NCI-H526 (cell line): ENCODE data around the gene TBC1D4.

Experiments
- DNase-seq, 2 experiments: peaks; one replicate each; lab custom pipeline; 2025; lab: John Stamatoyannopoulos, UW

The TBC1D4 gene

DNA sequence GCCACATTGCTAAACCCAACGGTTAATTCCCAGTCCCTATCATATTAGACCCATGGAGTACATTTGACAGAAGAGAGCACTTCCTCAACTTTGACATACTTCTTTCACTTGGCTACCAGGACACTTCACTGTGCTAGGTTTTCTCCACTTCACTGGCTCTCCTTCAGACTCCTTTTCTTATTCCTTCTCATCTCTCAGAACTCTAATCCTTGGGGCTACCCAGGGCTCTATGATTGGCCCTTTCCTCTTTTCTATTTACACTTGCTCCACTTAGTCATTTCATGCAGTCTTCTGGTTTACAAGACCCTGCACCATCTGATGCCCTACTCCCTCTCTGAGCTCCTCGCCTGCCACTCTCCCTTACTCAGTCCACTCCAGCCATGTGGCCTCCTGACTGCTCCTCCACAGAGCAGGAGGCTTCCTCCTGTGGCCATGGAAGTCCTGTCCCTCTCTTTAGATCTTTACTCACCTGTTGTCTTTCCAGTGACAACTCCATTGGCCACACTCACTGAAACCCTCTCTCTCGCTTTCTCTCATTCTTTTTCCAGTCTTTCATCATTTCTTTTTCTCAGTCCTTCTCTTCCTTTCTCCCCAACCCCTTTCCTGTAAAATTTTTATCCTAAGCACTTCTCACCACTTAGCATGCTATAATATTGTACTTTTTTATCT, 90.4 kb downstream of the TBC1D4 start:
- no peak for DNase-seq

DNA sequence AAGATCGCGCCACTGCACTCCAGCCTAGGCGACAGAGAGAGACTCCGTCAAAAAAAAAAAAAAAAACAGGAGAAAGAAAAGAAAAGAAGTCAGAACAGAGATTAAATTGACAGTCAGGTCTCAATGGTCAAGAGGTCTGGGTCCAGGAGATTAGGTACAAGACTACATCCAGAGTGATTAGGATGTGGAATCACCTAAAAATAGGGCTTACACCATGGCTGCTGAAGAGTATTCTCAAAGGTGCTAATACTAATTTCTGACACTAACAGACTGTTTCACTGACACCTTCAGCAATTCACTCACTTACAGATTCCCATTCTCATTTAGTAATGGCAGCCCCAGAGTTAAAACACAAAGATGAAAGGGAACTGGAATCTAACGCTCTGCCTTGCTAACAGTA, 91.7 kb downstream of the TBC1D4 start:
- DNase-seq: no peak

DNA sequence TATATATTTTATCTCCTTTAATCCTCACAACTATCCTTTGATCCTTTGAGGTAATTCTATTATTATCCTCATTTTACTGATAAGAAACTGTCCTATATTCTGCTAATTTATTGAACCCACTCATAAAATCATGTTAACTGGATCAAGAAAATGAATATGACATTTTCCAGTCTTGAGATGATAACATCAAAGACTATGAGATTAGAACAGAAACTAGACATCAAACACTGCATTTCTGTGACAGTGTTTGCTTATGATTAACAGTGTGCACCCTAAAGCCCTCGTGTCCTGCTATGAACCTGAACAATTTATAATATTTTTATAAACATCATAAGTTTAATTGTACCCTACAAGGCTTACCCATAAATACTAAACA, 96.3 kb downstream of the TBC1D4 start:
- DNase-seq: no peak

DNA sequence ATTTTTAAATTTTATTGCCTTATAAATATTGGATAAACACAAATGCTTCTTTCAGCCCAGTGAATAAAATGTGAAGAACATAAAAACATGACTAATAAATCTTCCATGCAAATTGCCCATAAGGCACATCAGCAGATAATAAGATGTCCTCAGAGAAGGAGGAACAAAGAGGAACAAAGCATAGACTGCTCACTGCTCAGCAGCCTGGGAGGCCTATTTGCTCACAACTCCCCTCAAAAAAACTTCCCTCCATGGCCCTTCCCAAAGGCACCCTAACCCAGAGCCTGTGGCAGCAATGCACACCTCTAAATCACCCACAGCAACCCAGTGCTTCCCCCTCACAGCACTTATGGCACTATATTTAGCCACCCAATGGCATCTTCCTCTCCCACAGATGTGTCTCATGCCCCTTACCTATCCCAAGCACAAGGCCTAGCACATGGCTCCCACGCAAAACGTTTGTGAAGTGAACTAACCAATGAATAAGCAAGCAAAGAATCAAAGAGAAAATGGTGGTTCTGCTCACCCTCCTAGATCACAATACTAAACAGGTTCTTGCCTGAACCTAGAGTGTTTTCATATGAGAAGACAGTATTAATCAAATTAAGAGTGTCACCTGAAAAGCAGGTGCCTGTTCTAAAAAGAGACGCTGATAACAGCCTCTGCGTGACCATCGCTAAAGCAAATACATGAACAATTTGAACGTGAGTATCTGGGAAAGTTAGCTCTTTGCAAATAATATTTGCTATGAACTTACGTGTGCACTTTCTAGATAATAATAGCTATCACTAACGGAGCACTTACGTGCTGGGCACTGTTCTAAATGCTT, 96.9 kb downstream of the TBC1D4 start:
- DNase-seq: peak; percentile 65 to 70

DNA sequence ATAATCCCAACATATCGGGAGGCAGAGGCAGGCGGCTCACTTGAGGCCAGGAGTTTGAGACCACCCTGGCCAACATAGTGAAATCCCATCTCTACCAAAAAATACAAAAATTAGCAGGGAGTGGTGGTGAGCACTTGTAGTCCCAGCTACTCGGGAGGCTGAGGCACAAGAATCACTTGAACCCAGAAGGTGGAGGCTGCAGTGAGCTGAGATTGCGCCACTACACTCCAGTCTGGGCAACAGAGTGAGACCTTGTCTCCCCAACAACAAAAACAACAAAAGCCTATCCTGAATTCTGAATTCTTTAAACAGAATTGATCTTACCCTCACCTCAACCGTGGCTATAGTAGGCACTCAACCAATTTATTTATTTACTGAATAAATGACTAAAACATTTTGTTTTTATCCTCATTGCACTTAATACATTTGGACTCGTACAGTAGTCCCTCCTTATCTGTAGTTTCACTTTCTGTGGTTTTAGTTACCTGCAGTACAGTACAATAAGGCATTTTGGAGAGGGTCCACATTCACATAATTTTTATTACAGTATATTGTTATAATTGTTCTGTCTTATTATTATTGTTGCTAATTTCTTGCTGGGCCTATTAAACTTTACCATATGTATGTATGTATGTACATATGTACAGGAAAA, 98.8 kb downstream of the TBC1D4 start:
- no peak for DNase-seq

DNA sequence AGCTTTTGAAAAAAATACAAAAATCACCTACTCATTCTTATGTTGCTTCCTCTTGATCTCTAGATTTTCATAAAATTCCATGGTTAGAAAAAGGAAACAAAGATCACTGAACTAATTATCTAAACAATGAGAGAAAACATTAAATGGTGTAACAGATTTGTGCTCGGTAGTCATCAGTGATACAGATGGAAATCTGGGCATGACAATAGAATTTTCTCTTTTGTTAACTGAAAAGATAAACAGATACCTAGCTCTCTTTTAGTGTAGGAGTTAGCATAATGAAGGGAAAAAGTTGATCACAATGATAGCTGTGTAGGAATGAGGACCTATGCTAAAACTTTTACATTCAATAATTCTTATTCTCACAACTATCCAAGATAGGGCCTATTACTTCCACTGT, 103.7 kb downstream of the TBC1D4 start:
- no peak for DNase-seq

DNA sequence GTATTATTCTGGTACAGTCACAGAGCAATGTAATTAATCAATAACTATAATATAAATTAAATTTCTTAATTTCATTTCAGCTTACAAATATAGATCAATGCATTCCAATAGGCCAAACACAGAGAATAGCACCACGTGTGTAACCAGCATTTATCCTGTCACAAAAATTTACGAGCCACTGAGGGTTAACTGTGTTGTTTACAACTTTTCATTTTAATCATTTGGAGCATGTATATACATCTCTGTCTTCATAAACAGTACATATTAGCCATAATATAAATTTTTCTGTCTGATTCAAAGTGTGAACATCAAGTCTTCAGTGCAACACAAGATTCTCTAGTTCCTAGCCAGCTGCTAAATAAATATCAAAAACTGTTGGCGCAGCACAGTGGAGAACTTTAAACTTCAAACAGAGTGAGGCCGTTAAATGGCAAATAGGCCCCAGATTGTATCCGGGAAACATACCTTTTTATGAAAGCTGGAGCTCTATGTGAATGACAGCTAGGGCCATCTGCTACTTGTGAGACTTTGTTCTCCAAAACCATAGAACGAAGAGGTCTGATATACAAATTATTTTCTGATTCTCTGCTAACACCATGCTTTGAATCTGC, 105.1 kb downstream of the TBC1D4 start:
- no peak for DNase-seq

DNA sequence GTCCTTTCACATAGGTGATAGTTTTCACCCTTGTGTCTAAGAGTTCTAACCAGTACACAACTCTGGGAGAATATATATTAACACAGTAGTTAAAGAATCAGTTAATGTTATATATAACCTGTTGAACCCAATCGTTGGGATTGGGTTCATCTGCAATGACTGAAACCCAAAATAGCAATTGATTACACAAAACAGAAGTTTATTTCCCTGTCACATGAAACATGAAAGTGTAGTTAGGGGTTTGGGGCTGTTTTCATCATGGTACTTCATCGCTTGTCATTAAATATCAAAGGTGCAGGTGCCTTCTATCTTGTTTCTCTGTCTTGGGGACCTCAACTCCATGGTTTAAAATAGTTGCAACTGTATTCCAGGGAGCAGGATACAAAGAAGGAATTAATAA, 106.6 kb downstream of the TBC1D4 start:
- DNase-seq: no peak

DNA sequence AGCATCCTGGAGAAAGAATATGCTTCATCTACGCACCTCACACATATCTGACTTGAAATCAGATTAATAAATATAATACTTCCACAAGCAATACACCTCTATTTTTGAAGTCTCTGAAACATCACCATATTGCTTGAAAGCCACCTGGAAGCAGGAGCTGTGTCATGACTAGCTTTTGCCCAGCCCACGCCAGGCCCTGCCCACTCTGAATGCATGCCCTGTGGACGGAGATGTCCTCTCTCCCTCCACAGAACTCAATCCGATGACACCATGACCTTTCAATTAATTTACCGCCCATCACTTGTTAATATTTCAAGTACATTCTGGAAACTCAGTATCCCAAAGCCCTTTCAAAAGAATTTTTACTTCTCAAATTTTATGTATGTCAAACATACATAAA, 108.0 kb downstream of the TBC1D4 start:
- DNase-seq: no peak

DNA sequence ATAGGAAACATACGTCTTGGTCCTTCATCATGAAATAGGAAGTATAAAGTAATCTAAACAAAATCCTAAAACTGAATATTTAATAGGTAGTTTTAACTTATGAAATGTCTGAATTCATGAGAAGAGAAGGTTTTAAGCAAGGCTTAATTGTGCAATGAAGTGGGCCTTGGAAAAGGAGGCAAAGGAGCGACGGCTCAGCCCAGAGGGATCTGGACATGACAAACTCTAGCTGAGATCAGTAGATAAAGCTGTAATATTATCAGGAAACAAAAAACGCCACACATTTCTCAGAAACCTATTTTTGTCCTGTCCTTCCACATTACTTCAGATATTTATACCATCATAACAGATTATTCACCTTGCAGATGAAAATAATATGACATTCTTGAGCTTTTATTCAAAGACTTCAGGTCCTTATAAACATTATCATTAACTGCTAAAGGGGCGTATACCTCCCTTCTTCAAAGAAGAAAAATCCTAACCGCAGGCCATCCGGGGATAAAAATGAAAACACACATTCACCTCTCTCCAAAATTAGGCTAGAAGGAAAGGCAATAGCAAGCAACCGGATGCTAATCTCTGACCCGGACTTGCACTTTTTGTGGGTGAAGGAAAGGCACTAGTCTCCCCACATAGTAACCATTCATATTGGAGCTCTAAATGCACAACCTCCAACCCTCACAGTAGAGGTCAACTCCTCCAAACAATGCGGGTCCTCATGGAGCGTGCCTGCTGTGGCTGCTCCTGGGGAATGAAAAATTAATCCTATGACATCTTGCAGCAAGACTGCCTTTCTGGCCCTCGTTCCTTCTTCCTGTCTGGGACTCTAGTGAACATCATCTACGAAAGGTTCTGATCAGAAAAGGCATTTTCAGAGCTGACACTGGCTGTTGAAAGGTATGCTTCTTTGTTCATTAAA, 108.8 kb downstream of the TBC1D4 start:
- DNase-seq: no peak

DNA sequence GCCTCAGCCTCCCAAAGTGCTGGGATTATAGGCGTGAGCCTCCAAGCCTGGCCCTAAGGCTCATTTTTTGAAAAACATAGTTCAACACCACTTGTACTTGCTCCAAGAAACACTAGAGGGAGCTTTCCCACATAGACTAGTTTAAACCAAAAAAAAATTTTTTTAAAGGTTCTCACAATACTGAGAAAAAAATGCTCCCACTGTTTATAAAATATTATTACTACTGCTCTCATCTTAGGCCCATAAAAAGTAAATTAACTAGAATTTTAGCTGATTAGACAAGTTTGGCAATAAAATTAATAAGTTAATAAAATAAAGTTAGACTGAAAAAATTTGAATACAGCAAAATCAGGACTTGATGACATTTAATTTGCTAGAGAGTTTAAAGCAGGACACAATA, 109.5 kb downstream of the TBC1D4 start:
- DNase-seq: peak in 1 of 2 experiments; percentile 80

DNA sequence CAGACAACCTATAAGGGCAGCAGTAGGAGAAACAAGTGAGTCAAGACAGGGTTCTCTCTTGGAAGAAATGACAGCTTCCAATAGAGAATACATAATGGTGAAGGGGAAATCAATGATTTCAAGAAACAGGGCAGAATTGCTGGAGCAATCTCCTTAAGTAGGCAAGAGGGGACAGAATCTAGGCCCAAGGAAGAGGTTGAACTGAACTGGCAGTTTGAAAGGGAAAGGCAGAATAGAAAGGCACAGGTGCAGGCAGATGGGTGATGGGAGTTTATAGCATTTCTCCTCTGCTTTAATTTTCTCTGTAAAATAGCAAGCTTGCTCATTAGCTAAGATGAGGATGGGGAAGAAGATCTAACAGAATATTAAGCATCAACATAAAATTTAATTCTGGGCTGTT, 110.8 kb downstream of the TBC1D4 start:
- no peak for DNase-seq

DNA sequence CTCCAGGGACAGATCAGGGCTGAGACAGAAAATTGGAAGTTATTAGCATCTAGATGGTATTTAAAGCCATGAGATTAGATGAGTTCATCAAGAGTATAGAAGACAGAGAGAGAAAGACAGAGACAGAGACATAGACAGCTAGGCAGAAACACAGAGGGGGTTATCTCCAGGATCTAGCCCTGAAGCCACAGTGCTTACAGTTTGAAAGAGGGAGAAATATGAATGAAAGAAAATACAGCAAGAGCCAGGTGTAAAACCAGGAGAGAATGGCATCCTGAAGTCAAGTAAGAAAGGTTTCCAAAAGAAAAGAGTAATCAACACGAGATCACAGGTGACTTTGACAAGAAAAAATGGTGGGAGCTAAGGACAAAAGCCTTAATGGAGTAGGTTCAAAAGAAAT, 111.2 kb downstream of the TBC1D4 start:
- DNase-seq: no peak

DNA sequence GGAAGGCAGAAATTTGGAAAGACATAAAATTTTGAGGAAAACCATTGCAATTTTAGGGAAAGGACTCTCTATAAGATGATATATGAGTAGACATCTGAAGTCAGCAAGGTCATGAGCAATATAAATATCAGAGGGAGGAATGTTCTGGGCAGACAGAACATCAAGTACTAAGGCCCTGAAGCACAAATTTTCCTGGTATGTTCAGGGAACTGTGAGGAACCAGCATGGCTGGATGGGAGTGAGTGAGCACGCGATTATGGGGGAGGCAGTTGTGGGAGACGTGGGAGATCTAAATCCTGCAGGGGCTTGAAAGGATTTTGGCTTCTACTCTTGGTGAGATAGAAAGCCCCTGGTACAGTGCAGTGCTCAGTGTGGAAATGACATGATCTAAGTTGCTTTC, 112.0 kb downstream of the TBC1D4 start:
- no peak for DNase-seq

DNA sequence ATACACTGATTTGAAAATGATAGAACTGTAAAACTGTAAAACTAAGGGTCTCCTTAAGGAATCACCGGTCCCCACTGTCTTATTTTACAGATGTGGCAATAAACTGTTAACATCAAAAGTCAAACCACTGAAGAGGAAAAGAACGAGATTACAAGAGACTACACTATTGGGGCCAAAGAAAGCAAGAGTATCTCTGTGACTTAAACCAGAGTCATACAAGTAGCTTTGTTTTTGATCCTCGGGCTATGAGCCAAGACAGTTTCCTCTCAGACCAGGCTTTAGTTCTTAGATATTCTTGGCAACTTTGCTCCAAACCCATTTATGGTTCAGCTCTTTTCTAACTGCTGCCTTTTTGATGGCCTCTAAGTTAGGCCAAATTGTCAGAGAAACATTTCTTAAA, 113.8 kb downstream of the TBC1D4 start:
- no peak for DNase-seq

DNA sequence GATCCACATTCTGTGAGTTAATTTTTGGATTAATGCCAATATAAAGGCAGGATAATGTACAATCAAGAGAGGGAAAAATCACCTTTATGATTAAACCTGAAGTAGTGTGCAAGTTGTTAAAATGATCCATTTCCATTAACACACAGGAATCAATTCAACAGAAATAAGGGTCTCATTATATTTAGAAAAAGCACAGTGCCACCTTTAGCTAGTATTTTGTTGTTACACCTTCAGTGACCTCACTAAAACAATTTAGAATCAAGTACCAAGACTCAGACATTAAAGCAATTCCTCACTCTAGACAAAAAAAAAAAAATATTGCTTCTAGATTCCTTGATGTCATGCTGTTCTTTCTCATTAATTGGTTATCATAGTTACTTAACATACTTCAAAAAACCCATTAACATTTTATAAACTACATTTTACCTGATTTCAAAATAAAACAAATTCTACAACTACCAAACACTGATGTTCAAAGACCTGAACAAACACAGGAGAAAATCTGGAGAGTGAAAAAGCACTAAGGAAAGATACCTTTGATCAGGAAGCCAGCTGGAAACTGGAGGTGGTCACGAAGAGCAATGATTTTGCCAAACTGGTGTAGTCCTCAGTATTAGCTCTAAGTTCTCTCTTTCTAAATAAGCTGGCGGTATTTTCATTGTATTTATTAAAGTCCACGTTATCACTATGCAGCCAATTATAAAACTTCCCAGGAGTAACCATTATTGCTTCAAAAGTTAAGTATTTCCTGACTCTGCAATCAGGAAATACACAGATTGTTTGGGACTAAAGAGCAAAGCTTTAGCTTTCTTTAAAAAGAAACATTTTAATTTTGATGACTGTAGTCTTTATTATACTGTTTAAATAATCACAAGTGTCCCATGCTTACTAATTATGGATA, 115.3 kb downstream of the TBC1D4 start:
- no peak for DNase-seq

DNA sequence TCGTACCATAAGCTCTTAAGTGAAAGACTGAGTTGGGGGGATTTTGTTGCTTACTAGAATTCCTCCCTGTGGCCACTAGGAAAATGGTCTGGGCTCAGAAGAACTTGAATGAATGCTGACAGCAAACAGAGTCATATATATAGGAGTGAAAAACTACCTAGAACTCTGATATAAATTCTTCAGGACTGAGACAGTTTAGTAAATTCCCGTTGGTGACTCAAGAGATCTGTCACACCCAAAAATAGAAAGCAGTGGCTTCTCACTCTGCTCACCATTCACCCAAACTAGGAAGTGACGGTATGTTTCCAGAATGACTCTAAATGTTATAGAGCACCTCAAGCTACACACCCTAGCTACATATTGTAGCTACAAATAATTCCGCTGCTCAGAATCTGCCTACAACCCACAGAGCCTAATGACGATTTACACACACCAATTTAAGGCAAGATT, 116.2 kb downstream of the TBC1D4 start:
- no peak for DNase-seq

DNA sequence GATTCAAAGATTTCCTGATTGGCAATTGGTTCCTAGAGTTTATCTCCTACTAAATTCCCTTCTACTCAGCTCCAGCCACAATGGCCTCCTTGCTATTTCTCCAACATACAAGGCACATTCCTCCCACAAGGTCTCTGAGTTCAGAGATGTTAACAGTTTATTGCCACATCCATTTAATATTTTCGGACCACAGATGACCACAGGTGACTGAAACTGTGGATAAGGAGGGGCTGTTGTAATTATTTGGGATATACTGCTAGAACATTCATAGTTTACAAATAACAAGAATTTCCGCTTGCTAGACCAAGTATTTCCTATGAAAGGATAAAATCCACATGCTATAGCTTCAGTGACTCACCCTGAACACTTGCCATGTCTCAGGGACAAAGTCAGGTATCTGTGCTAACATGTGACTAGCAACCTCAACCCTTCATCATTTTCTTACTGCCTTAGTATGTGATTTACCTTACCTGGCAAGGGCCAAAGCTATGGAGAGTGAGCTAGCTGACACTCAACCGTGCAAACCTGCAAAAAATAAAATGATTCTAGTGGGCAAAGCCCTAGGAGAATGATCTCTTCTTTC, 117.7 kb downstream of the TBC1D4 start:
- DNase-seq: no peak

DNA sequence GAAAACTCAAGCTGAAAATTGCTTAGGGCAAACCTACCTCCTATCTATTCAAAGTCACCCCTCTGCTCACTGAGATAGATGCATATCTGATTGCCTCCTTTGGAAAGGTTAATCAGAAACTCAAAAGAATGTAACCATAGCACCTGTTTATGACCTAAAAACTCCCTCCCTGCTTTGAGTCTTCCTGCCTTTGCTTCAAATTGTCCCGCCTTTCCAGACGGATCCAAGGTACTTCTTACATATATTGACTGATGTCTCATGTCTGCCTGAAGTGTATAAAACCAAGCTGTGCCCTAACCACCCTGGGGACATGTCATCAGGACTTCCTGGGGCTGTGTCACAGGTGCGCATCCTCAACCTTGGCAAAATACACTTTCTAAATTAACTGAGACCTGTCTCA, 118.6 kb downstream of the TBC1D4 start:
- DNase-seq: no peak

DNA sequence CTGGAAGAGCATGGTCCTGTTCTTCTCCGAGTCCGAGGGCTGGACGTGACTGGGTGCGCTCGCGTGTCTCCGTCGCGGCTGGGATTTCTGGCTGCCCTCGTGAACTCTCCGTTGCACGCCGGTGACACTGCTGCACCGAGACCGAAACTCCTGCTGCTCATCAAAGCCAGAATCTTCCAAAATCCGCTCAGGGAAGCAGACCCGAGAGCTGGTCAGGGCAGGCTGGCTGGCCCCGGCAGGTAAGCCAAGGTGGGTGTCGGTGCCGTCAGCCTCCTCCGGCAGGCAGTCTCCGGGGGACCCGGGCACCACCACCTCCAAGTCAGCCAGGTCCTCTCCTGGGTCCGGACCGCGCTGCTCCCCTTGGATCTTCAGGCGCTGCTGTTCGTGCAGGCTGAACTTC, 119.9 kb downstream of the TBC1D4 start:
- DNase-seq: no peak
